Activated B cell treated with CpG ODN at 0.5 μM for 24 hours (primary cell): ENCODE data around the gene SELENOP. TPM values are rescaled to one million over a fixed set of nuclear protein-coding genes. Genes with fewer than 3 reads are reported as not detected.

Experiments used
- ATAC-seq: fragments of 200-7000 bp; cut with Tn5 transposase; one replicate; pipeline ENCODE4 v1.10.0; 2021; ENCODE audit warnings: low read depth, mild to moderate bottlenecking, moderate library complexity
- CTCF ChIA-PET: fragments of 350-600 bp; sonication (Branson Sonifier 250); formaldehyde crosslinking; loops from one replicate; lab custom pipeline; 2021; ENCODE audit warnings: antibody characterized with exemption; lab: Charles Lee
- POLR2A ChIA-PET: fragments of 350-600 bp; sonication (Branson Sonifier 250); formaldehyde crosslinking; loops from one replicate; lab custom pipeline; 2021; ENCODE audit warnings: antibody characterized with exemption; lab: Charles Lee
- DNase-seq: peaks from one replicate; pipeline ENCODE4 v3.0.0; 2022
- H3K27ac Mint-ChIP-seq: one replicate; pipeline ENCODE4 v1.8.0; 2020; ENCODE audit warnings: mixed read lengths
- H3K27me3 Mint-ChIP-seq: one replicate; pipeline ENCODE4 v1.8.0; 2021; ENCODE audit warnings: mixed read lengths
- H3K36me3 Mint-ChIP-seq: one replicate; pipeline ENCODE4 v1.8.0; 2021; ENCODE audit warnings: low read depth, mixed read lengths
- H3K4me1 Mint-ChIP-seq: one replicate; pipeline ENCODE4 v1.8.0; 2021; ENCODE audit warnings: mixed read lengths
- H3K4me3 Mint-ChIP-seq: one replicate; pipeline ENCODE4 v1.8.0; 2020; ENCODE audit warnings: mild to moderate bottlenecking, mixed read lengths
- H3K9me3 Mint-ChIP-seq: one replicate; pipeline ENCODE4 v1.8.0; 2020; ENCODE audit warnings: mixed read lengths
- intact Hi-C: fragments of 100-400 bp; cut with micrococcal nuclease; formaldehyde crosslinking; loops from one replicate; pipeline ENCODE4 v1.15.1; 2024
- total RNA-seq: library from RNA; stranded (reverse); gene quantifications from 2 replicates; pipeline ENCODE4 v1.2.3, GENCODE V29; 2022
- TF ChIP-seq, protein P1 (sequence below): fragments of 200-600 bp; IDR thresholded peaks from one replicate; pipeline ENCODE4 v1.8.0; 2022; ENCODE audit warnings: antibody characterized with exemption, mild to moderate bottlenecking

The SELENOP gene
- total RNA-seq, 1 donor from 2014 or later, result not detected

DNA sequence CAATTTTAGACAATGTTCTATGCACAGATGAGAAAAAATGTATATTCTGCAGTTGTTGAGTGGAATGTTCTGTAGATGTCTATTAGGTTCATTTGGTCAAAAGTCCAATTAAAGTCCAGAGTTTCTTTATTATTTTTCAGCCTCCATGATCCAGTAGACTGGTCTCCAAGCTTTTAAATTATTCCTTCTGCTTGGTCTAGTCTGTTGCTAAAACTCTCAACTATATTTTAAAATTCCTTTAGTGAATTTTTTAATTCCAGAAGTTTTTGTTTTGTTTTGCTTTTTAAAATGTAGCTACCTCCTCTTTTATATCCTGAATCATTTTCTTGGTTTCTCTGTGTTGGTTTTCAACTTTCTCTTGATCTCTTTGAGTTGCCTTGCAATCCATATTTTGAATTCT lies 24.6 kb downstream of the SELENOP start:
- DNase-seq (no peak), ATAC-seq (no peak)
- ChIA-PET POLR2A (no interaction called here), CTCF (no interaction called here)
- Mint-ChIP-seq H3K9me3 (peaks cover 29% of the 10 kb centered on the region), H3K27ac (no peak overlapping the region), H3K4me3 (no peak overlapping the region), H3K36me3 (peaks cover 34% of the 10 kb centered on the region), H3K4me1 (no peaks in the 10 kb centered on the region), H3K27me3 (no peaks in the 10 kb centered on the region)
- TF ChIP-seq, protein P1, sequence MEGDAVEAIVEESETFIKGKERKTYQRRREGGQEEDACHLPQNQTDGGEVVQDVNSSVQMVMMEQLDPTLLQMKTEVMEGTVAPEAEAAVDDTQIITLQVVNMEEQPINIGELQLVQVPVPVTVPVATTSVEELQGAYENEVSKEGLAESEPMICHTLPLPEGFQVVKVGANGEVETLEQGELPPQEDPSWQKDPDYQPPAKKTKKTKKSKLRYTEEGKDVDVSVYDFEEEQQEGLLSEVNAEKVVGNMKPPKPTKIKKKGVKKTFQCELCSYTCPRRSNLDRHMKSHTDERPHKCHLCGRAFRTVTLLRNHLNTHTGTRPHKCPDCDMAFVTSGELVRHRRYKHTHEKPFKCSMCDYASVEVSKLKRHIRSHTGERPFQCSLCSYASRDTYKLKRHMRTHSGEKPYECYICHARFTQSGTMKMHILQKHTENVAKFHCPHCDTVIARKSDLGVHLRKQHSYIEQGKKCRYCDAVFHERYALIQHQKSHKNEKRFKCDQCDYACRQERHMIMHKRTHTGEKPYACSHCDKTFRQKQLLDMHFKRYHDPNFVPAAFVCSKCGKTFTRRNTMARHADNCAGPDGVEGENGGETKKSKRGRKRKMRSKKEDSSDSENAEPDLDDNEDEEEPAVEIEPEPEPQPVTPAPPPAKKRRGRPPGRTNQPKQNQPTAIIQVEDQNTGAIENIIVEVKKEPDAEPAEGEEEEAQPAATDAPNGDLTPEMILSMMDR, result no peak
- intact Hi-C loops, result no loop called here

DNA sequence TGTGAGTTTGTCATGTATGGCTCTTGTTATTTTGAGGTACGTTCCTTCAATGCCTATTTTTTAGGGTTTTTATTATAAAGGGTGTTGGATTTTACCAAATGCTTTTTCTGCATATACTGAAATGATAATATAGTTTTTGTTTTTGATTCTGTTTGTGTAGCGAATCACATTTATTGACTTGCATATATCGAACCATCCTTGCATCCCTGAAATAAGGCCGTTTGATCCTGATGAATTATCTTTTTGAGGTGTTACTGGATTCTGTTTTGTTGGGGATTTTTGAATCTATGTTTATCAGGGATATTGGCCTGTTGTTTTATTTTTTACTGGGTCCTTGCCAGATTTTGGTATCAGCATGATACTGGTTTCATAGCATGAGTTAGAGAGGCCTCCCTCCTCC lies 25.9 kb downstream of the SELENOP start:
- TF ChIP-seq, protein P1, result no peak
- H3K27me3 Mint-ChIP-seq, result no peaks in the 10 kb centered on the region
- peaks cover 34% of the 10 kb centered on the region for H3K36me3 Mint-ChIP-seq
- H3K4me1 Mint-ChIP-seq, result no peaks in the 10 kb centered on the region
- H3K27ac Mint-ChIP-seq, result no peak overlapping the region
- H3K4me3 Mint-ChIP-seq, result no peak overlapping the region
- intact Hi-C loops, result no loop called here
- ChIA-PET POLR2A (no interaction called here), CTCF (no interaction called here)
- peaks cover 29% of the 10 kb centered on the region for H3K9me3 Mint-ChIP-seq
- no peak for DNase-seq
- no peak for ATAC-seq

DNA sequence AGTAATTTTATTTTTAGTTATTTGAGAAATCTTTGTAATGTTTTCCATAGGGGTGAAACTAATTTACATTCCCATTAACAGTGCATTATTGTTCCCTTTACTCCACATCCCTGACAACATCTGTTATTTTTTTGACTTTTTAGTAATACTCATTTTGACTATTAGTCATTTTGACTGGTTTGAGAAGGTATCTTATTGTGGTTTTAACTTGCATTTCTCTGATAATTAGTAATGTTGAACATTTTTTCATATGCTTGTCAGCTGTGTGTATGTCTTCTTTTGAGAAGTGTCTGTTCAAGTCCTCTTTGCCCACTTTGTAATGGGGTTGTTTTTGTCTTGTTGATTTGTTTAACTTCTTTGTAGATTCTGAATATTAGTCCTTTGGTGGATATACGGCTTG lies 27.6 kb downstream of the SELENOP start:
- no peaks in the 10 kb centered on the region for H3K27me3 Mint-ChIP-seq
- H3K27ac Mint-ChIP-seq, result no peak overlapping the region
- DNase-seq (no peak), ATAC-seq (no peak)
- TF ChIP-seq, protein P1, result no peak
- peaks cover 27% of the 10 kb centered on the region for H3K36me3 Mint-ChIP-seq
- H3K4me3 Mint-ChIP-seq, result no peak overlapping the region
- H3K9me3 Mint-ChIP-seq, result peaks cover 25% of the 10 kb centered on the region
- intact Hi-C loops, result no loop called here
- no peaks in the 10 kb centered on the region for H3K4me1 Mint-ChIP-seq
- ChIA-PET CTCF (no interaction called here), POLR2A (no interaction called here)

DNA sequence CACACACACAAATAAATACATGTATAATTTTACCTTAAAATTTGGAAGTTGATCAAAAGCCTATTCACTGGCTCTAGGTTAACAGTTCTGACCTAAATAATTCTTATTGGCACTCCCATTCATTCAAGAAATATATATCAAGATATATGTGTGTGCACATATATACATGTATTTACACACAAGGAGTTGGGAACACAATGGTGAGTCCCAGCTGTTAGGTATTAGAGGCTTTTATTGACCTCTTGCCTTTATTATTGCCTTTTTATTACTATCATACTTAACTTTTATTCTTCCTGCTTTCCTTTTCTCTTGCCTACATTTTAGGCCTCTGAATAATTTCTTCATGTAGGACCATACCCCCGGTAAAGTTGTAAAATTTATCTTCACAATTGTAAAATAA lies 30.1 kb downstream of the SELENOP start:
- H3K9me3 Mint-ChIP-seq, result peaks cover 14% of the 10 kb centered on the region
- no peak for DNase-seq
- intact Hi-C loops, result no loop called here
- peaks cover 17% of the 10 kb centered on the region for H3K36me3 Mint-ChIP-seq
- H3K4me3 Mint-ChIP-seq, result no peak overlapping the region
- no peaks in the 10 kb centered on the region for H3K4me1 Mint-ChIP-seq
- H3K27me3 Mint-ChIP-seq, result no peaks in the 10 kb centered on the region
- CTCF ChIA-PET, result no interaction called here
- TF ChIP-seq, protein P1, result no peak
- H3K27ac Mint-ChIP-seq, result no peak overlapping the region
- POLR2A ChIA-PET, result no interaction called here
- no peak for ATAC-seq

DNA sequence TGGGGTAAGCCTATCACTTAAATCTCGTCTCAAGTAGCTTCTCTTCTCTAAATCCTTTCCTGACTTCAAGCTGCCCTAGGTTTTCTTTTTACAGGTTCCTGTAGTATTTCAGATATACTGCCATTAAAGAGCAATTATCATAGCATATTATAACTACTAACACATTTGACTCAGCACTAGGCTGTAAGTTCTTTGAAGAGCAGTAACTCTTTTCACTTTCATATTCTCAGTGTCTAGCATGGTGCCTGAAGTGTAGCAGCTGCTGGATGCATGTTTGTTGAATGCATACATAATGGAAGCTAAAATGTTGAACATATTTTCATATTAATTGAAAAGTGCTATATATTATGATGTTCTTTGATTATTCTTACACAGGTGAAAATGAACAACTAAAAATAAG lies 32.6 kb downstream of the SELENOP start:
- Mint-ChIP-seq H3K4me3 (no peak overlapping the region), H3K9me3 (no peaks in the 10 kb centered on the region), H3K27me3 (no peaks in the 10 kb centered on the region), H3K27ac (no peak overlapping the region), H3K4me1 (no peaks in the 10 kb centered on the region), H3K36me3 (peaks cover 1% of the 10 kb centered on the region)
- POLR2A ChIA-PET, result no interaction called here
- CTCF ChIA-PET, result no interaction called here
- intact Hi-C loops, result no loop called here
- TF ChIP-seq, protein P1, result no peak
- ATAC-seq (no peak), DNase-seq (no peak)
